Coronary artery (tissue), 2 donors: ENCODE measurements around the gene UBQLNL.

Experiments
- DNase-seq: peaks from one replicate; pipeline ENCODE4 v3.0.0-alpha.2; 2017; ENCODE audit warnings: low spot score
- H3K27ac ChIP-seq, 2 donors: fragments of 200-600 bp; sonication (generic); one replicate each; pipeline ENCODE4 v1.5.1; 2016 to 2019
- H3K4me3 ChIP-seq: fragments of 200-600 bp; sonication (generic); 2 replicates; pipeline ENCODE4 v1.5.1; 2016; ENCODE audit warnings: mild to moderate bottlenecking, moderate library complexity
- CTCF ChIP-seq: fragments of 200-600 bp; sonication (generic); IDR thresholded peaks from one replicate; pipeline ENCODE4 v1.5.1; 2019; ENCODE audit warnings: antibody characterized with exemption

Gene UBQLNL

GRCh38 chr11:5476186-5476819 is 40.2 kb downstream of the UBQLNL start:
- DNase-seq: no peak
- peak; percentile 63 for TF ChIP-seq CTCF
- H3K4me3 ChIP-seq: no peak overlapping the region
- no peak overlapping the region for H3K27ac ChIP-seq

GRCh38 chr11:5473921-5474320 is 42.6 kb downstream of the UBQLNL start:
- TF ChIP-seq CTCF: no peak
- no peak overlapping the region for H3K4me3 ChIP-seq
- DNase-seq: no peak
- H3K27ac ChIP-seq: no peak overlapping the region

GRCh38 chr11:5467527-5467926 is 49.0 kb downstream of the UBQLNL start:
- DNase-seq: no peak
- Histone ChIP-seq H3K27ac (no peak overlapping the region), H3K4me3 (no peak overlapping the region)
- no peak for TF ChIP-seq CTCF
